ENCODE results near the gene RYR1.

The RYR1 gene

GRCh38 chr19:38467541-38468525 is 34.3 kb downstream of the RYR1 start (continued):
- TF ChIP-seq ZNF791 (tag by site-specific recombination; IDR thresholded peaks at IDR 0.05): 0 out of 2 replicates have a peak, but pooled peaks have one; percentile 5
- TF ChIP-seq YY2 (tag by site-specific recombination; IDR thresholded peaks at IDR 0.05): peak; percentile 27; the same call in 1 of the 2 replicates
- no peak for TF ChIP-seq KLF16 (tag by site-specific recombination; IDR thresholded peaks at IDR 0.05)
- TF ChIP-seq SP2 (tag by site-specific recombination; IDR thresholded peaks at IDR 0.05): no peak
- peak; percentile 27; the same call in 1 of the 2 replicates for TF ChIP-seq ZNF133 (tag by site-specific recombination; IDR thresholded peaks at IDR 0.05)
- TF ChIP-seq, protein P1, sequence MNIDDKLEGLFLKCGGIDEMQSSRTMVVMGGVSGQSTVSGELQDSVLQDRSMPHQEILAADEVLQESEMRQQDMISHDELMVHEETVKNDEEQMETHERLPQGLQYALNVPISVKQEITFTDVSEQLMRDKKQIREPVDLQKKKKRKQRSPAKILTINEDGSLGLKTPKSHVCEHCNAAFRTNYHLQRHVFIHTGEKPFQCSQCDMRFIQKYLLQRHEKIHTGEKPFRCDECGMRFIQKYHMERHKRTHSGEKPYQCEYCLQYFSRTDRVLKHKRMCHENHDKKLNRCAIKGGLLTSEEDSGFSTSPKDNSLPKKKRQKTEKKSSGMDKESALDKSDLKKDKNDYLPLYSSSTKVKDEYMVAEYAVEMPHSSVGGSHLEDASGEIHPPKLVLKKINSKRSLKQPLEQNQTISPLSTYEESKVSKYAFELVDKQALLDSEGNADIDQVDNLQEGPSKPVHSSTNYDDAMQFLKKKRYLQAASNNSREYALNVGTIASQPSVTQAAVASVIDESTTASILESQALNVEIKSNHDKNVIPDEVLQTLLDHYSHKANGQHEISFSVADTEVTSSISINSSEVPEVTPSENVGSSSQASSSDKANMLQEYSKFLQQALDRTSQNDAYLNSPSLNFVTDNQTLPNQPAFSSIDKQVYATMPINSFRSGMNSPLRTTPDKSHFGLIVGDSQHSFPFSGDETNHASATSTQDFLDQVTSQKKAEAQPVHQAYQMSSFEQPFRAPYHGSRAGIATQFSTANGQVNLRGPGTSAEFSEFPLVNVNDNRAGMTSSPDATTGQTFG (tag by site-specific recombination; IDR thresholded peaks at IDR 0.05; ENCODE audit: borderline replicate concordance): no peak; the same call in 1 of the 2 replicates
- TF ChIP-seq ZNF132 (tag by site-specific recombination; IDR thresholded peaks at IDR 0.05; ENCODE audit: borderline replicate concordance): no peak

- H3K4me1 ChIP-seq (ENCODE audit: control insufficient read depth, insufficient read depth, low read length): no peaks in the 10 kb centered on the region
- CTCF ChIA-PET: interaction anchor here (0.6 to 1.4 kb wide), 3 partner anchors 9 to 234 kb away, joined by 3 to 7 read pairs (median 4); no protein-coding TSS in a partner anchor
- H3K4me3 ChIP-seq (ENCODE audit: low read depth, low read length): no peak overlapping the region
- POLR2A ChIA-PET: no interaction called here
- no peak overlapping the region for H3K27ac ChIP-seq (ENCODE audit: extremely low read depth, low read depth, low read length)
- no peaks in the 10 kb centered on the region for H3K9me3 ChIP-seq (ENCODE audit: control insufficient read depth, insufficient read depth, low read depth, low read length)
- H3K36me3 ChIP-seq (ENCODE audit: control insufficient read depth in 2 of 2, insufficient read depth in 1 of 2, low read length in 2 of 2): no peaks in the 10 kb centered on the region; a peak in 1 of 3 replicates
- TF ChIP-seq ZNF248 (tag by site-specific recombination; IDR thresholded peaks at IDR 0.05) (peak; percentile 45; the same call in 1 of the 2 replicates), KLF8 (tag by site-specific recombination; IDR thresholded peaks at IDR 0.05) (no peak), ZXDB (tag by site-specific recombination; IDR thresholded peaks at IDR 0.05) (no peak), ZSCAN30 (tag by site-specific recombination; IDR thresholded peaks at IDR 0.05) (no peak), ZNF624 (tag by site-specific recombination; IDR thresholded peaks at IDR 0.05) (no peak), ZNF112 (tag by site-specific recombination; IDR thresholded peaks at IDR 0.05) (0 out of 2 replicates have a peak, but pooled peaks have one; percentile 6)
Observed at GRCh38 chr19:38469151-38469550, 35.7 kb downstream of the RYR1 start.

GRCh38 chr19:38470788-38471480 is 37.4 kb downstream of the RYR1 start:
- H3K27ac ChIP-seq (ENCODE audit: extremely low read depth, low read depth, low read length): no peak overlapping the region
- CTCF ChIA-PET: interaction anchor here (0.6 to 0.8 kb wide), 4 partner anchors 48 to 460 kb away, joined by 3 to 6 read pairs (median 4); partner anchors contain the start of genes MRPS12 and SARS2
- no peaks in the 10 kb centered on the region for H3K9me3 ChIP-seq (ENCODE audit: control insufficient read depth, insufficient read depth, low read depth, low read length)
- POLR2A ChIA-PET: interaction anchor here (0.7 kb wide), 1 partner anchor 27 kb away, joined by 5 read pairs; no protein-coding TSS in a partner anchor
- no peaks in the 10 kb centered on the region for H3K4me1 ChIP-seq (ENCODE audit: control insufficient read depth, insufficient read depth, low read length)
- 0 out of 2 replicates have a peak, but pooled peaks have one; percentile 15 for TF ChIP-seq ZFHX2 (tag by site-specific recombination; conservative IDR thresholded peaks at IDR 0.05)
- TF ChIP-seq ZNF747 (tag by site-specific recombination; IDR thresholded peaks at IDR 0.05): no peak
- no peak for TF ChIP-seq GLIS2 (tag by site-specific recombination; IDR thresholded peaks at IDR 0.05)
- H3K4me3 ChIP-seq (ENCODE audit: low read depth, low read length): no peak overlapping the region
- no peaks in the 10 kb centered on the region; a peak in 1 of 3 replicates for H3K36me3 ChIP-seq (ENCODE audit: control insufficient read depth in 2 of 2, insufficient read depth in 1 of 2, low read length in 2 of 2)

Data from HEK293 (cell line).